IMR-90 (cell line): Measurements from ENCODE around the gene HFM1. TPM values are rescaled to one million over a fixed set of nuclear protein-coding genes. Genes with fewer than 3 reads are reported as not detected.

Source experiments
- ATAC-seq: fragments of 200-7000 bp; cut with Tn5 transposase; 2 replicates; pipeline ENCODE4 v1.9.1; 2020; ENCODE audit warnings: low read depth, mild to moderate bottlenecking, moderate library complexity
- BruUV-seq: library from RNA; stranded (reverse); fragments of 400-500 nt; replicated peaks from 2 replicates; lab custom pipeline; 2021; lab: Mats Ljungman, UMichigan
- CTCF ChIA-PET: fragments of 300-600 bp; formaldehyde crosslinking; extraction: SDS; loops from one replicate; lab custom pipeline; 2021; ENCODE audit warnings: antibody characterized with exemption; lab: Yijun Ruan, JAX
- POLR2A ChIA-PET: fragments of 300-600 bp; sonication (Branson Sonifier 250); formaldehyde crosslinking; loops from one replicate; lab custom pipeline; 2022; ENCODE audit warnings: antibody characterized with exemption; ENCODE audit not compliant: unreplicated experiment; lab: Charles Lee
- DNase-seq: peaks from one replicate; pipeline ENCODE4 v3.0.0; 2013
- H2AFZ ChIP-seq: replicated peaks from 2 replicates; pipeline ENCODE3; 2013; ENCODE audit warnings: low read length, mild to moderate bottlenecking; ENCODE audit not compliant: poor library complexity
- H2AK5ac ChIP-seq: 2 replicates; pipeline ENCODE4 v1.6.1; 2013; ENCODE audit warnings: low read depth, low read length, inconsistent platforms
- H2AK9ac ChIP-seq: replicated peaks from 2 replicates; pipeline ENCODE3; 2013; ENCODE audit warnings: mild to moderate bottlenecking, low read depth, low read length, moderate library complexity; ENCODE audit not compliant: poor library complexity
- H2BK120ac ChIP-seq: 2 replicates; pipeline ENCODE4 v1.6.1; 2013; ENCODE audit warnings: low read depth, low read length, inconsistent platforms
- H2BK15ac ChIP-seq: 3 replicates; pipeline ENCODE4 v1.6.1; 2013; ENCODE audit warnings: low read depth, low read length, inconsistent platforms
- H2BK20ac ChIP-seq: 2 replicates; pipeline ENCODE4 v1.6.1; 2013; ENCODE audit warnings: low read depth, mild to moderate bottlenecking, inconsistent platforms, low read length, moderate library complexity
- H2BK5ac ChIP-seq: 2 replicates; pipeline ENCODE4 v1.6.1; 2013; ENCODE audit warnings: mild to moderate bottlenecking, low read depth, low read length, inconsistent platforms; ENCODE audit not compliant: poor library complexity, severe bottlenecking
- H3K14ac ChIP-seq: replicated peaks from 2 replicates; pipeline ENCODE4 v1.6.1; 2013; ENCODE audit warnings: low read depth, low read length, inconsistent platforms
- H3K18ac ChIP-seq: 2 replicates; pipeline ENCODE4 v1.6.1; 2013; ENCODE audit warnings: low read depth, low read length, control low read depth
- H3K23ac ChIP-seq: 2 replicates; pipeline ENCODE4 v1.6.1; 2013; ENCODE audit warnings: low read depth, low read length, inconsistent platforms
- H3K27ac ChIP-seq: 2 replicates; pipeline ENCODE4 v1.5.1; 2013; ENCODE audit warnings: mild to moderate bottlenecking, control low read depth, low read length; ENCODE audit not compliant: insufficient read depth
- H3K27me3 ChIP-seq: 2 replicates; pipeline ENCODE4 v1.6.1; 2013; ENCODE audit warnings: low read length; ENCODE audit not compliant: control insufficient read depth, insufficient read depth
- H3K36me3 ChIP-seq: 2 replicates; pipeline ENCODE4 v1.6.1; 2013; ENCODE audit warnings: low read length, mixed read lengths; ENCODE audit not compliant: control insufficient read depth, insufficient read depth
- H3K4ac ChIP-seq: 2 replicates; pipeline ENCODE4 v1.6.1; 2013; ENCODE audit warnings: low read depth, low read length, inconsistent platforms
- H3K4me1 ChIP-seq: 2 replicates; pipeline ENCODE4 v1.6.1; 2013; ENCODE audit warnings: low read length, mixed read lengths; ENCODE audit not compliant: control insufficient read depth, insufficient read depth
- H3K4me2 ChIP-seq: 2 replicates; pipeline ENCODE4 v1.6.1; 2013; ENCODE audit warnings: low read depth, mild to moderate bottlenecking, control low read depth, low read length, moderate library complexity
- H3K4me3 ChIP-seq: 2 replicates; pipeline ENCODE4 v1.5.1; 2013; ENCODE audit warnings: low read depth, mild to moderate bottlenecking, control low read depth, low read length, moderate library complexity; ENCODE audit not compliant: insufficient read depth
- H3K56ac ChIP-seq: 2 replicates; pipeline ENCODE4 v1.6.1; 2013; ENCODE audit warnings: low read length, inconsistent platforms; ENCODE audit not compliant: insufficient read depth; ENCODE audit errors: extremely low read depth
- H3K79me1 ChIP-seq, 2 experiments: 2 replicates each; pipeline ENCODE4 v1.6.1; 2013; ENCODE audit warnings: low read length in 2 of 2, inconsistent platforms in 1 of 2, low read depth in 1 of 2
- H3K9ac ChIP-seq: 2 replicates; pipeline ENCODE4 v1.6.1; 2013; ENCODE audit warnings: low read depth, low read length, control low read depth
- H3K9me1 ChIP-seq: 2 replicates; pipeline ENCODE4 v1.6.1; 2013; ENCODE audit warnings: low read length, inconsistent platforms; ENCODE audit not compliant: insufficient read depth
- H3K9me3 ChIP-seq: 2 replicates; pipeline ENCODE4 v1.6.1; 2013; ENCODE audit warnings: low read length; ENCODE audit not compliant: control insufficient read depth, insufficient read depth
- H4K20me1 ChIP-seq: 2 replicates; pipeline ENCODE4 v1.6.1; 2013; ENCODE audit warnings: low read length, inconsistent platforms; ENCODE audit not compliant: insufficient read depth
- H4K5ac ChIP-seq: 2 replicates; pipeline ENCODE4 v1.6.1; 2013; ENCODE audit warnings: mild to moderate bottlenecking, low read depth, low read length, control low read depth
- H4K8ac ChIP-seq, 2 experiments: 2 replicates each; pipeline ENCODE4 v1.6.1; 2013; ENCODE audit warnings: low read depth in 2 of 2, low read length in 2 of 2, control low read depth in 1 of 2, inconsistent platforms in 1 of 2
- H4K91ac ChIP-seq: 2 replicates; pipeline ENCODE4 v1.6.1; 2013; ENCODE audit warnings: low read depth, low read length, inconsistent platforms; ENCODE audit not compliant: insufficient read depth
- BHLHE40 ChIP-seq: fragments of 150-350 bp; IDR thresholded peaks from 2 replicates; pipeline ENCODE4 v1.6.1; 2016; ENCODE audit warnings: mild to moderate bottlenecking, low read depth, low read length
- CEBPB ChIP-seq: IDR thresholded peaks from 2 replicates; pipeline ENCODE4 v1.6.1; 2012; ENCODE audit warnings: low read depth, low read length, improper control_type of control experiment
- CHD1 ChIP-seq: IDR thresholded peaks from 2 replicates; pipeline ENCODE4 v1.6.1; 2012; ENCODE audit warnings: low read depth, low read length, improper control_type of control experiment
- ELK1 ChIP-seq: fragments of 150-350 bp; IDR thresholded peaks from 2 replicates; pipeline ENCODE4 v1.6.1; 2016; ENCODE audit warnings: low read depth, mild to moderate bottlenecking, low read length, moderate library complexity, borderline replicate concordance
- FOS ChIP-seq: fragments of 150-350 bp; IDR thresholded peaks from 2 replicates; pipeline ENCODE4 v1.6.1; 2016; ENCODE audit warnings: low read depth, low read length
- MAFK ChIP-seq: IDR thresholded peaks from 2 replicates; pipeline ENCODE4 v1.6.1; 2012; ENCODE audit warnings: low read depth, low read length, improper control_type of control experiment
- MAZ ChIP-seq: IDR thresholded peaks from 2 replicates; pipeline ENCODE4 v1.6.1; 2012; ENCODE audit warnings: low read depth, mild to moderate bottlenecking, low read length, improper control_type of control experiment, moderate library complexity, borderline replicate concordance
- MXI1 ChIP-seq: IDR thresholded peaks from 2 replicates; pipeline ENCODE4 v1.6.1; 2012; ENCODE audit warnings: low read depth, mild to moderate bottlenecking, low read length, moderate library complexity, borderline replicate concordance
- NFE2L2 ChIP-seq: fragments of 150-350 bp; IDR thresholded peaks from 2 replicates; pipeline ENCODE4 v1.6.1; 2016; ENCODE audit warnings: low read depth, mild to moderate bottlenecking, low read length
- POLR2A ChIP-seq: IDR thresholded peaks from 2 replicates; pipeline ENCODE4 v1.6.1; 2012; ENCODE audit warnings: mild to moderate bottlenecking, low read depth, low read length
- RAD21 ChIP-seq: IDR thresholded peaks from 2 replicates; pipeline ENCODE4 v1.6.1; 2012; ENCODE audit warnings: low read length, improper control_type of control experiment
- RCOR1 ChIP-seq: IDR thresholded peaks from 2 replicates; pipeline ENCODE4 v1.6.1; 2012; ENCODE audit warnings: mild to moderate bottlenecking, low read length, improper control_type of control experiment; ENCODE audit not compliant: insufficient replicate concordance
- RFX5 ChIP-seq: IDR thresholded peaks from 2 replicates; pipeline ENCODE4 v1.8.0; 2012; ENCODE audit warnings: low read depth, mild to moderate bottlenecking, low read length, moderate library complexity
- SMC3 ChIP-seq: fragments of 150-350 bp; IDR thresholded peaks from 2 replicates; pipeline ENCODE4 v1.6.1; 2016; ENCODE audit warnings: low read depth, mild to moderate bottlenecking, antibody characterized with exemption, low read length, moderate library complexity
- USF2 ChIP-seq: fragments of 150-350 bp; IDR thresholded peaks from 2 replicates; pipeline ENCODE4 v1.6.1; 2017; ENCODE audit warnings: mild to moderate bottlenecking, antibody characterized with exemption, low read length, low read depth
- WGBS, 2 experiments: methylation state at CpG; one replicate each; pipeline versions ENCODE4 v1.1.5 to v1.1.7; 2013; ENCODE audit warnings: missing lambda C conversion rate in 2 of 2; ENCODE audit not compliant: insufficient read length in 1 of 2; ENCODE audit errors: extremely low coverage in 2 of 2; 5-methylcytosine and 5-hydroxymethylcytosine counted together
- dilution Hi-C: fragments of 300-500 bp; cut with HindIII; formaldehyde crosslinking; loops from one replicate; pipeline ENCODE4 v1.14.3; 2018; ENCODE audit warnings: low sequenced_read_pairs; ENCODE audit not compliant: unreplicated experiment
- in situ Hi-C: fragments of 300-500 bp; cut with MboI; formaldehyde crosslinking; loops from 3 replicates; pipeline ENCODE4 v1.14.3; 2019; ENCODE audit warnings: low sequenced_read_pairs, inconsistent platforms, mixed read lengths
- intact Hi-C: fragments of 100-400 bp; cut with micrococcal nuclease; formaldehyde crosslinking; loops from 2 replicates; pipeline ENCODE4 v1.10.0; 2022
- polyA plus RNA-seq, 3 experiments: library from polyadenylated mRNA; depleted of rRNA; stranded (reverse); fragments of >200 nt; gene quantifications; 2 replicates each; pipeline ENCODE4 v1.2.3, GENCODE V29; 2012; ENCODE audit warnings: low replicate concordance in 1 of 3
- total RNA-seq: library from RNA; depleted of rRNA; stranded (reverse); fragments of >200 nt; gene quantifications from 2 replicates; pipeline ENCODE4 v1.2.3, GENCODE V29; 2012
- TF ChIP-seq, protein P1 (sequence below): conservative IDR thresholded peaks from 2 replicates; pipeline ENCODE4 v1.5.1; 2012; ENCODE audit warnings: mild to moderate bottlenecking, low read depth, low read length, improper control_type of control experiment

Gene HFM1
- total and polyA plus RNA-seq, 2 of the 4 experiments (the other 2 are of a cell fraction): 0.15 to 0.18 TPM

DNA sequence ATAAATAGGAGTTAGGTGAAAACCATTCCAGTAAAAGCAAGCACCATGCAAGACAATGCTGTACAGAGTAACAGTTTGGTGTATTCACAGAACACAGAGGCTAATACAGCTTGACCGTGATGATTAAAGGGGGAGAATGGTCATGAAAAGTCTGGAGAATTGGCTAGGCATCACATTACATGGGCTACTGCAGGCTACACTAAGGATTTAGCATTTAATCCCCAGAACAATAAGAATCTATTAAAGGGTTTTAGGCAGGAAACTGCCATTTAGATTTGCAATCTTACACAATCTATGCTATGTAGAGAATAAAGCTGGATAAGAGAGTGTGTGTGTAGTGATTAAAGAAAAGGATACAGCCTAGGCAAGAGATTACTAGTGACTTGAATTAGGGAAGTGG is 30.6 kb downstream of the HFM1 start:
- Histone ChIP-seq H4K20me1 (no peaks in the 10 kb centered on the region), H3K56ac (no peak overlapping the region), H3K4me3 (no peak overlapping the region), H2BK120ac (no peak overlapping the region), H3K4ac (no peak overlapping the region), H4K91ac (no peak overlapping the region), H2AK9ac (no peak overlapping the region), H3K36me3 (no peaks in the 10 kb centered on the region), H3K9ac (no peak overlapping the region), H2AFZ (no peak overlapping the region), H4K5ac (no peak overlapping the region), H3K14ac (no peak overlapping the region), H3K27ac (no peak overlapping the region), H3K27me3 (no peaks in the 10 kb centered on the region), H3K4me2 (no peak overlapping the region), H2AK5ac (no peak overlapping the region), H2BK5ac (no peak overlapping the region), H3K9me3 (no peaks in the 10 kb centered on the region), H2BK20ac (no peak overlapping the region), H3K9me1 (no peaks in the 10 kb centered on the region), H2BK15ac (no peak overlapping the region), H3K18ac (no peak overlapping the region), H3K79me1 (no peaks in the 10 kb centered on the region), H4K8ac (no peak overlapping the region), H3K4me1 (no peaks in the 10 kb centered on the region), H3K23ac (no peak overlapping the region)
- TF ChIP-seq RCOR1: no peak
- no peak for TF ChIP-seq FOS
- no peak for TF ChIP-seq RAD21
- TF ChIP-seq MAFK: no peak
- TF ChIP-seq MXI1: no peak
- TF ChIP-seq ELK1: no peak
- no peak for TF ChIP-seq SMC3
- TF ChIP-seq USF2: no peak
- TF ChIP-seq, protein P1, sequence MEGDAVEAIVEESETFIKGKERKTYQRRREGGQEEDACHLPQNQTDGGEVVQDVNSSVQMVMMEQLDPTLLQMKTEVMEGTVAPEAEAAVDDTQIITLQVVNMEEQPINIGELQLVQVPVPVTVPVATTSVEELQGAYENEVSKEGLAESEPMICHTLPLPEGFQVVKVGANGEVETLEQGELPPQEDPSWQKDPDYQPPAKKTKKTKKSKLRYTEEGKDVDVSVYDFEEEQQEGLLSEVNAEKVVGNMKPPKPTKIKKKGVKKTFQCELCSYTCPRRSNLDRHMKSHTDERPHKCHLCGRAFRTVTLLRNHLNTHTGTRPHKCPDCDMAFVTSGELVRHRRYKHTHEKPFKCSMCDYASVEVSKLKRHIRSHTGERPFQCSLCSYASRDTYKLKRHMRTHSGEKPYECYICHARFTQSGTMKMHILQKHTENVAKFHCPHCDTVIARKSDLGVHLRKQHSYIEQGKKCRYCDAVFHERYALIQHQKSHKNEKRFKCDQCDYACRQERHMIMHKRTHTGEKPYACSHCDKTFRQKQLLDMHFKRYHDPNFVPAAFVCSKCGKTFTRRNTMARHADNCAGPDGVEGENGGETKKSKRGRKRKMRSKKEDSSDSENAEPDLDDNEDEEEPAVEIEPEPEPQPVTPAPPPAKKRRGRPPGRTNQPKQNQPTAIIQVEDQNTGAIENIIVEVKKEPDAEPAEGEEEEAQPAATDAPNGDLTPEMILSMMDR: no peak
- TF ChIP-seq MAZ: no peak
- no peak for TF ChIP-seq NFE2L2
- no peak for TF ChIP-seq POLR2A
- TF ChIP-seq CEBPB: no peak
- no peak for TF ChIP-seq BHLHE40
- no peak for TF ChIP-seq RFX5
- TF ChIP-seq CHD1: no peak
- WGBS, 2 experiments: no CpG with 5 or more reads among the region's 1 CpG
- ATAC-seq (no peak), DNase-seq (no peak)
- in situ Hi-C loops (no loop called here), dilution Hi-C loops (no loop called here), intact Hi-C loops (no loop called here)
- ChIA-PET POLR2A (no interaction called here), CTCF (no interaction called here)
- BruUV-seq: no TSS peak
